ENCODE results near the gene PCGF3. TPM values are rescaled to one million over a fixed set of nuclear protein-coding genes. Genes with fewer than 3 reads are reported as not detected.

Gene PCGF3
- total and polyA plus RNA-seq, 10 of the 15 experiments (the other 5 are each of a cell fraction or from before 2014, with no cell fraction given), result 2.2 to 43.8 (median 15.9) TPM

DNA sequence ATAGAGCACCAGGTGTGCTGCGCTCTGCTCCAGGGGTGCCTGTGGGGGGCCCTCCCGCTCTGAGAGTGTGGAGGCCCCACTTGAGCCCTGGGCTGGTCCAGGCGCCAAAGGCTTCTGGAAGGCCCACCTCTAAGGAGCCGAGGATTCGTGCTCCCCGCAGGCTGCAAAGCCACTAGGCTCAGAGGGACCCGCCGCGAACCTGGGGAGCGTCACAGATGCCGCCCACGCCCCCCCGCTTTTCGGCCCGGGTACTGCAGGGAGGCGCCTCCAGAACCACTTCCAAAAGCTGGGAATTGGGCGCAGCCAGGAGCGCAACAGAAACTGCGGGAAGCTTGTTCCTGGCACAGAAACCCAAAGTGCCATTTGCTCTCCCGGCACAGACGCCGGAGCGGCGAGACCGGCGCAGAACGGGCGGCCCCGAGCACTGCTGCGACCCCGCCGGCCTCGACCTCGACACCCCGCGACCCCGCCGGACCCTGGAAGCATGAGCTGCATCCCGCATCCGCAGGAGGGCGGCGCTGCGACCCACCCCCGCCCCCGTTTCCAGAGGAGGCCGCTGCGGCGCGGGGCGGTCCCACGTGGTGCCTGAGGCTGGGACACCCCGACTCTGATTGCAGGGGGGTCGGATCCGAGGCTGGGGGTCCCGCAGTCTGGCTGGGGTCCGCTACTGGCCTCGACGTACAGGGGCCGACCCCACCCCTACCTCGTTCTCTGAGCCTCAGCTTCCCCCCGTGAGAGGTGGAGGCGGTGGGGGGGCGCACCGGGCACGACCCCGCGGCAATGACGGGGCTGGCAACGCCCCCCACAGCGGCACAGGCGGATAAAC lies 89.5 kb downstream of the PCGF3 start:
- no TSS peak for BruUV-seq (replicated peaks)
- Histone ChIP-seq H3K27ac (ENCODE audit: control insufficient read depth, insufficient read depth) (0 out of 2 replicates have a peak overlapping the region, but pooled peaks have one; percentile 11), H4K20me1 (ENCODE audit: control insufficient read depth, insufficient read depth) (no peaks in the 10 kb centered on the region), H3K79me2 (ENCODE audit: control insufficient read depth, insufficient read depth, low read length) (no peaks in the 10 kb centered on the region), H2AFZ (ENCODE audit: control insufficient read depth, low read depth, low read length) (peak overlapping the region; percentile 42; the same call in 1 of the 2 replicates), H3K9ac (ENCODE audit: control insufficient read depth, insufficient read depth, low read length) (peak overlapping the region; percentile 39; the same call in 1 of the 2 replicates), H3K27me3 (replicated peaks in 1 of 2; ENCODE audit: control insufficient read depth in 2 of 2, insufficient read depth in 2 of 2, low read length in 1 of 2) (peaks cover 0 to 2% of the 10 kb centered on the region in 2 experiments; a peak in 2 of 4 replicates), H3K4me1 (ENCODE audit: control insufficient read depth, insufficient read depth, low read length) (peaks cover 44% of the 10 kb centered on the region), H3K4me3 (no peak overlapping the region; the same call in 1 of the 2 replicates), H3K36me3 (ENCODE audit: control insufficient read depth in 2 of 2, insufficient read depth in 2 of 2, low read length in 1 of 2) (no peaks in the 10 kb centered on the region), H3K9me3 (replicated peaks; ENCODE audit: control insufficient read depth, insufficient read depth, low read length) (no peaks in the 10 kb centered on the region), H3K4me2 (ENCODE audit: control insufficient read depth, insufficient read depth) (peak overlapping the region; percentile 88)
- WGBS (ENCODE audit: insufficient coverage, insufficient replicate concordance, low lambda C conversion rate, missing lambda C conversion rate), result 18% methylated on average over 64 of the region's 71 CpGs
- ChIA-PET RAD21 (ENCODE audit: unreplicated experiment) (no interaction called here), POLR2A (no interaction called here), SMC1A (ENCODE audit: uncharacterized antibody, unreplicated experiment) (no interaction called here), CTCF (interaction anchor here (0.6 to 1.1 kb wide), 3 partner anchors 53 to 192 kb away, joined by 3 to 4 read pairs (median 3); partner anchors contain the start of gene IDUA)
- DNase-seq (ENCODE audit: low read depth, low spot score) (no peak), FAIRE-seq (no peak), ATAC-seq (no peak)
- intact Hi-C loops (cut with micrococcal nuclease; ENCODE audit: unreplicated experiment), result no loop called here
- TF ChIP-seq, protein P1, sequence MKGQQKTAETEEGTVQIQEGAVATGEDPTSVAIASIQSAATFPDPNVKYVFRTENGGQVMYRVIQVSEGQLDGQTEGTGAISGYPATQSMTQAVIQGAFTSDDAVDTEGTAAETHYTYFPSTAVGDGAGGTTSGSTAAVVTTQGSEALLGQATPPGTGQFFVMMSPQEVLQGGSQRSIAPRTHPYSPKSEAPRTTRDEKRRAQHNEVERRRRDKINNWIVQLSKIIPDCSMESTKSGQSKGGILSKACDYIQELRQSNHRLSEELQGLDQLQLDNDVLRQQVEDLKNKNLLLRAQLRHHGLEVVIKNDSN (IDR thresholded peaks at IDR 0.05; ENCODE audit: borderline replicate concordance, extremely low read length, insufficient read depth, low read depth, low read length), result peak; percentile 22
- TF ChIP-seq EGR1 (IDR thresholded peaks at IDR 0.05; ENCODE audit: borderline replicate concordance in 1 of 2, low read depth in 2 of 2, low read length in 2 of 2), result peak in 1 of 2 experiments; percentile 45; a peak in 1 of 3 replicates
- TF ChIP-seq, protein P2, sequence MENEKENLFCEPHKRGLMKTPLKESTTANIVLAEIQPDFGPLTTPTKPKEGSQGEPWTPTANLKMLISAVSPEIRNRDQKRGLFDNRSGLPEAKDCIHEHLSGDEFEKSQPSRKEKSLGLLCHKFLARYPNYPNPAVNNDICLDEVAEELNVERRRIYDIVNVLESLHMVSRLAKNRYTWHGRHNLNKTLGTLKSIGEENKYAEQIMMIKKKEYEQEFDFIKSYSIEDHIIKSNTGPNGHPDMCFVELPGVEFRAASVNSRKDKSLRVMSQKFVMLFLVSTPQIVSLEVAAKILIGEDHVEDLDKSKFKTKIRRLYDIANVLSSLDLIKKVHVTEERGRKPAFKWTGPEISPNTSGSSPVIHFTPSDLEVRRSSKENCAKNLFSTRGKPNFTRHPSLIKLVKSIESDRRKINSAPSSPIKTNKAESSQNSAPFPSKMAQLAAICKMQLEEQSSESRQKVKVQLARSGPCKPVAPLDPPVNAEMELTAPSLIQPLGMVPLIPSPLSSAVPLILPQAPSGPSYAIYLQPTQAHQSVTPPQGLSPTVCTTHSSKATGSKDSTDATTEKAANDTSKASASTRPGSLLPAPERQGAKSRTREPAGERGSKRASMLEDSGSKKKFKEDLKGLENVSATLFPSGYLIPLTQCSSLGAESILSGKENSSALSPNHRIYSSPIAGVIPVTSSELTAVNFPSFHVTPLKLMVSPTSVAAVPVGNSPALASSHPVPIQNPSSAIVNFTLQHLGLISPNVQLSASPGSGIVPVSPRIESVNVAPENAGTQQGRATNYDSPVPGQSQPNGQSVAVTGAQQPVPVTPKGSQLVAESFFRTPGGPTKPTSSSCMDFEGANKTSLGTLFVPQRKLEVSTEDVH (IDR thresholded peaks at IDR 0.05; ENCODE audit: low read depth, partially characterized antibody), result no peak
- no peak for TF ChIP-seq ZSCAN29 (IDR thresholded peaks at IDR 0.05)
- in situ Hi-C loops (cut with MboI), result no loop called here

All from GM12878 (cell line).